Psoas muscle (tissue), 8 donors: ENCODE data around the gene EN2. TPM values are rescaled to one million over a fixed set of nuclear protein-coding genes. Genes with fewer than 3 reads are reported as not detected.

Source experiments
- ATAC-seq, 4 donors: fragments of 200-7000 bp; cut with Tn5 transposase; one replicate each; pipeline ENCODE4 v1.9.1; 2020; ENCODE audit warnings: moderate library complexity in 3 of 4, mild to moderate bottlenecking in 2 of 4
- DNase-seq, 2 donors: peaks; one replicate each; pipeline ENCODE4 v3.0.0-alpha.2; 2020
- H3K27ac ChIP-seq: fragments of 200-600 bp; one replicate; pipeline ENCODE4 v1.8.0; 2022
- H3K27me3 ChIP-seq, 3 donors: fragments of 200-600 bp in 1 of 3; one replicate each; pipeline versions ENCODE4 v1.6.1 to v1.8.0; 2013 to 2022; ENCODE audit warnings: low read length in 2 of 3, mild to moderate bottlenecking in 2 of 3, moderate library complexity in 1 of 3; ENCODE audit not compliant: insufficient read depth in 3 of 3
- H3K36me3 ChIP-seq, 2 donors: fragments of 200-600 bp in 1 of 2; one replicate each; pipeline versions ENCODE4 v1.6.1 to v1.8.0; 2013 to 2022; ENCODE audit warnings: low read depth in 1 of 2, mild to moderate bottlenecking in 1 of 2, moderate library complexity in 1 of 2; ENCODE audit not compliant: insufficient read depth in 1 of 2
- H3K4me1 ChIP-seq: fragments of 200-600 bp; one replicate; pipeline ENCODE4 v1.8.0; 2022
- H3K4me3 ChIP-seq: fragments of 200-600 bp; one replicate; pipeline ENCODE4 v1.8.0; 2022; ENCODE audit warnings: mild to moderate bottlenecking
- H3K9me3 ChIP-seq: fragments of 200-600 bp; one replicate; pipeline ENCODE4 v1.8.0; 2022
- WGBS, 3 donors: extraction: QIAGEN DNeasy Blood & Tissue Kit; methylation state at CpG; one replicate each; pipeline versions ENCODE4 v1.1.6 to v1.1.7; 2013; 5-methylcytosine and 5-hydroxymethylcytosine counted together
- intact Hi-C, 2 donors: fragments of 100-400 bp; cut with DNase I; formaldehyde crosslinking; loops; one replicate each; pipeline versions ENCODE4 v1.11.0 to v1.14.2; 2022
- polyA plus RNA-seq, 3 donors: library from polyadenylated mRNA; stranded (reverse); fragments of 200-250 nt; gene quantifications; one replicate each; pipeline ENCODE4 v1.2.3, GENCODE V29; 2013
- total RNA-seq, 4 donors: library from RNA; stranded (reverse); fragmentation: NEBNext Ultra II Directional in 2 of 4; extraction: Animal tissue kit (Norgen Biotek cat#: 25700) in 2 of 4; gene quantifications; one replicate each; pipeline versions ENCODE4 v1.2.1 to v1.2.4, GENCODE V29; 2021 to 2023
- TF ChIP-seq, protein P1 (sequence below): fragments of 200-600 bp; IDR thresholded peaks from one replicate; pipeline ENCODE4 v1.8.0; 2022; ENCODE audit warnings: antibody characterized with exemption
- donor health status: healthy with polysubstance abuse.
- donor health status: DM: no; HTN: no; CAD: no; lungs with moderate emphysema.
- donor health status: Bipolar disorder and iron deficiency.
- donor health status: healthy.
- donor health status: DM: yes; HTN: yes; CAD: no.
- donor health status: DM: no; HTN: no; CAD: no.
- donor health status: DM: no; HTN: no; CAD: no.
- donor health status: DM: yes; HTN: yes; CAD: no.

EN2 gene
- total and polyA plus RNA-seq, 7 donors: 0.13 to 1.3 (median 0.36) TPM

DNA sequence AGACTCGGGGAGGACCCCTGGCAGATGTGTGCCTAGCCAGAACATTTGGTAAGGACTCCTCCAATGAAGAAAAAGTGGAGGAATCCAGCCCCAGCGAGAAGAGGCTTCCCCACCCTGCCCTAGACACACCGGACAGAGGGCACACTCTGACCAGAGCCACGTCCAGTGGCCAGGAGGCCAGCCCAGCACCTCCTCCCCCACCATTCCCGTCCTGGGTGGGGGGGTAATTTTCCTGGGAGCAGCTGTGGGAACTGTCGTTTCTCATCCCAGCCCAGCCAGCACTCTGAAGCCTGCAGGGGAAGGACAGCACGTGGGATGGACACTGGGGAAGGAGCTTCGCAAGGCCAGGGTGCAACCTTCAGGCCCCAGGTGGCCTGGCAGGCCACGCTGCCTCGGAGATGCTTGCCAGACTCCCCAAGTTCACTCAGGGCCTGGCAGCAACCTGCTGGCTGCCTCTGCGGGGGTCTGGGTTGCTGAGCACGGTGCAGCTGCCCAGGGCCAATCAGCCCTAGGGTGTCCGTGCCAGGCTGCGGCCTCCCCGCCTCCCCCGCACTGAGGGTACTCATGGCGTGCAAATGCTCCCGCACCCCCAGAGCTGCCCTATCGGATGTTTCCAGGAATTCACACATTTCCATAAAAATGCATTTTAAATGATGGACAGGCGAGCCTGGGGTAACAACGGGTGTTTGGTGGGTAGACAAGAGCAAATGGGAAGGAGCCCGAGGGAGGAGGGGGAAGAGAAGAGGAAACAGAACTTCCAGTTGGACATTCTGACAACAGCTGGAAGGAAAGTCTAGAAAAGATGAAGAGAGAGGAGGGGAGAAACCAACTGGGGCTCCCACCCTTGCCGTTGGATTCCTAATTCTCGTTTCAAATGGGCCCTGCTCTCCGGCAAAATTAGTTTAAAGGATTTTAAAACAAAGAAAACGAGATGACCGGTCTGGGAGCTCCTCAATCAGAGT, 1.9 kb upstream of the EN2 start:
- 5 to 8% (median 5%) methylated on average over 26 to 27 of the region's 27 CpGs for WGBS, 3 donors
- Histone ChIP-seq H3K4me3 (peak overlapping the region; percentile 82), H3K9me3 (no peaks in the 10 kb centered on the region), H3K4me1 (peaks cover 12% of the 10 kb centered on the region), H3K27me3 (peaks cover 0 to 96% (median 68%) of the 10 kb centered on the region in 3 donors), H3K36me3 (no peaks in the 10 kb centered on the region), H3K27ac (no peak overlapping the region)
- DNase-seq (no peak), ATAC-seq (no peak)
- TF ChIP-seq, protein P1, sequence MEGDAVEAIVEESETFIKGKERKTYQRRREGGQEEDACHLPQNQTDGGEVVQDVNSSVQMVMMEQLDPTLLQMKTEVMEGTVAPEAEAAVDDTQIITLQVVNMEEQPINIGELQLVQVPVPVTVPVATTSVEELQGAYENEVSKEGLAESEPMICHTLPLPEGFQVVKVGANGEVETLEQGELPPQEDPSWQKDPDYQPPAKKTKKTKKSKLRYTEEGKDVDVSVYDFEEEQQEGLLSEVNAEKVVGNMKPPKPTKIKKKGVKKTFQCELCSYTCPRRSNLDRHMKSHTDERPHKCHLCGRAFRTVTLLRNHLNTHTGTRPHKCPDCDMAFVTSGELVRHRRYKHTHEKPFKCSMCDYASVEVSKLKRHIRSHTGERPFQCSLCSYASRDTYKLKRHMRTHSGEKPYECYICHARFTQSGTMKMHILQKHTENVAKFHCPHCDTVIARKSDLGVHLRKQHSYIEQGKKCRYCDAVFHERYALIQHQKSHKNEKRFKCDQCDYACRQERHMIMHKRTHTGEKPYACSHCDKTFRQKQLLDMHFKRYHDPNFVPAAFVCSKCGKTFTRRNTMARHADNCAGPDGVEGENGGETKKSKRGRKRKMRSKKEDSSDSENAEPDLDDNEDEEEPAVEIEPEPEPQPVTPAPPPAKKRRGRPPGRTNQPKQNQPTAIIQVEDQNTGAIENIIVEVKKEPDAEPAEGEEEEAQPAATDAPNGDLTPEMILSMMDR: no peak
- intact Hi-C loops: loop anchor here in 1 of 2 donors (10.0 kb wide), 1 partner anchor 531 kb away; no protein-coding TSS in a partner anchor

- intact Hi-C loops: loop anchor here in 1 of 2 donors (10.0 kb wide), 1 partner anchor 532 kb away; no protein-coding TSS in a partner anchor
- ATAC-seq (peak; percentile 87 to 95 (median 92)), DNase-seq (peak; percentile 79 to 81)
- peak overlapping the region; percentile 82 for H3K4me3 ChIP-seq
- peaks cover 12% of the 10 kb centered on the region for H3K4me1 ChIP-seq
- TF ChIP-seq, protein P1: no peak
- H3K36me3 ChIP-seq: no peaks in the 10 kb centered on the region
- H3K9me3 ChIP-seq: no peaks in the 10 kb centered on the region
- peaks cover 0 to 96% (median 68%) of the 10 kb centered on the region in 3 donors for H3K27me3 ChIP-seq
- no peak overlapping the region for H3K27ac ChIP-seq
- 1 to 2% (median 2%) methylated on average over 52 to 69 of the region's 69 CpGs for WGBS, 3 donors
These were observed 988 bp upstream of the EN2 start for GRCh38 chr7:155456738-155457543.

- H3K36me3 ChIP-seq: no peaks in the 10 kb centered on the region
- intact Hi-C loops: loop anchor here in 1 of 2 donors (10.0 kb wide), 1 partner anchor 533 kb away; no protein-coding TSS in a partner anchor
These were observed 302 bp upstream of the EN2 start for GRCh38 chr7:155457544-155458110.

More at GRCh38 chr7:155457544-155458110, 302 bp upstream of the EN2 start:
- Histone ChIP-seq H3K9me3 (no peaks in the 10 kb centered on the region), H3K4me3 (peak overlapping the region; percentile 82), H3K4me1 (peaks cover 12% of the 10 kb centered on the region), H3K27me3 (peaks cover 0 to 96% (median 72%) of the 10 kb centered on the region in 3 donors), H3K27ac (no peak overlapping the region)
- peak; percentile 24 to 45 (median 38) for ATAC-seq
- no peak for DNase-seq
- 1 to 2% (median 2%) methylated on average over 51 to 98 of the region's 98 CpGs for WGBS, 3 donors
- TF ChIP-seq, protein P1: no peak
